Sigmoid colon (tissue), 4 donors: Measurements from ENCODE around the gene FUBP3.

Source experiments
- CTCF ChIP-seq, 4 experiments: fragments of 450-650 bp in 3 of 4; fragments of 200-600 bp in 1 of 4; IDR thresholded peaks; one replicate each; pipeline ENCODE4 v1.5.1; 2016 to 2019; ENCODE audit warnings: antibody characterized with exemption in 4 of 4, mild to moderate bottlenecking in 3 of 4, moderate library complexity in 2 of 4
- POLR2A ChIP-seq, 2 donors: fragments of 450-650 bp; IDR thresholded peaks; one replicate each; pipeline ENCODE4 v1.6.1; 2016; ENCODE audit warnings: antibody characterized with exemption in 2 of 2, mild to moderate bottlenecking in 2 of 2, moderate library complexity in 2 of 2
- POLR2AphosphoS5 ChIP-seq, 4 donors: sonication (generic); formaldehyde crosslinking; IDR thresholded peaks; one replicate each; pipeline ENCODE4 v1.6.1; 2017; ENCODE audit warnings: antibody characterized with exemption in 4 of 4

GRCh38 chr9:130632081-130632710 is 52.8 kb downstream of the FUBP3 start:
- TF ChIP-seq POLR2A (IDR thresholded peaks at IDR 0.05) (no peak), CTCF (IDR thresholded peaks at IDR 0.05) (no peak), POLR2AphosphoS5 (IDR thresholded peaks at IDR 0.05) (no peak)
